K562 (cell line): Measurements from ENCODE around the gene TNIP1.

Source experiments
- BRCA1 ChIP-seq, 2 experiments: fragments of 450-650 bp in 1 of 2; sonication (generic) in 1 of 2; formaldehyde crosslinking in 1 of 2; IDR thresholded peaks; 2 replicates each; pipeline versions ENCODE4 v1.5.0 to v1.6.1; 2017 to 2020; ENCODE audit warnings: mild to moderate bottlenecking in 1 of 2, missing genetic modification reagents in 1 of 2
- CREM ChIP-seq: IDR thresholded peaks from 2 replicates; pipeline ENCODE4 v1.6.1; 2014; ENCODE audit warnings: antibody characterized with exemption, low read depth
- RFX5 ChIP-seq: IDR thresholded peaks from 2 replicates; pipeline ENCODE4 v1.6.1; 2011; ENCODE audit warnings: low read depth, mild to moderate bottlenecking, improper control_type of control experiment, low read length

DNA sequence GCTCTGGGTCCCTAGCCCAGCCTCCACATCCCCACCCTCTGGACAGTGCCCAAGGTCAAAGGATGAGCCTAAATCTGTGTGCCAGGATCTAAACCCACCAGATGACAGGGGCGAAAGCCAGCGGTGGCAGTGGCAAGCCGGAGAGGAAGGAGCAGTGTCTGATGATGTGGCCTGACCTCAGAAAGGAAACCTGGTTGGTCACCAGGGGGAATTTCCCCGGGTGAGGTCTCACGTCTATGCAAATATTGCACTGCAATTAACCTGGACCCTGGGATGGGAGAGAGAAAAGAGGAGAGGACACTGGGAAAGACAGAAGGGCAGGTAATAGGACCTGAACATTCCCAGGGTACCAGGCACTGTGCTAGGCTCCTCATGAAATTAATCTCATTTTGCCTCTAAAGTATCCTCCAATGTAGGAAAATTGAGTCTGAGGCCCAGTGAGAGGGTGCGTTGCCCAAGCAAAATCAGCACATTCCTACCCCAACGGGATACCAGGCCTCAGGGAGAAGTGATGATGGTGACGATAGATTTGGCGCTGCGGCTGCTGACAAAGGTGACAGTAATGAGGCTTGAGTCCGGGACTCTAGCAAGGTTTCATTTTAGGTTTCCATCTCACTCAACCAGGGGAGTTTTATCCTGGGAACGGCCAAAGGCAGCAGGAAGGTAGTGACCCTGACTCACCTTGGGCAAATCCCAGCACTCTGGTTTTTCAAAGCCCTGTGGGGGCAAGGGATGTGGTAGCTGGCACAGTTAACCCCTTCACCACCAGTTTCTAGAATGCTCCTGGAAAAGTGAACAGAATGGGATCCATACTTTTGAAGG lies 13.4 kb upstream of the TNIP1 start:
- TF ChIP-seq RFX5: no peak
- TF ChIP-seq CREM: no peak
- TF ChIP-seq BRCA1 (IDR thresholded peaks at IDR 0.05): no peak
- TF ChIP-seq BRCA1 (CRISPR knock-in tag; IDR thresholded peaks at IDR 0.05): no peak
